GM19397 (cell line): Measurements from ENCODE around the gene MED1.
"Not testable (repeated sequence)": the region's sequence is repeated elsewhere in the genome, so short reads cannot be mapped to it uniquely, and the experiment has no call there.

Experiments
- ATAC-seq: cut with Tn5 transposase; IDR thresholded peaks from one replicate; pipeline ENCODE4 v1.9.1; 2021; ENCODE audit warnings: mild to moderate bottlenecking, moderate library complexity; ENCODE audit not compliant: unreplicated experiment

The MED1 gene

GRCh38 chr17:39416141-39416540 is 34.9 kb downstream of the MED1 start:
- no peak for ATAC-seq

DNA sequence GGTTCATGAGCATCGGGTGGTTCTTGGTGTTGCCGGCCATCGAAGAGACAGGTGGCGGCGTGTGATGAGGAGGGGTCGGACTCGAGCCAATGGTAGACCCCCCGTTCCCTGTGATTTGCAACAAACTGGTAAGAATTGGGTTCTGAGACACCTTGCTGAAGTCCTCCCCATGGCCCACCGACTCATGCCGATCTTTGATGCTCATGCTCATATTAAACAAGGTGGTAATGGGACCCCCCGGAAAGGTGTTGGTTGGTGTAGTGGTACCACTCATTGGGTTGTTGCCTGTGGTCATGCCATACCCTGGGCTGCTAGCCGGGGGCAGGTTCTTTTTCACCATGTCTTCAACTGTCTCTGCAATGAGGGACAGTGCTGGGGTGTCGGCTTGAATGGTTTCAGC is 40.8 kb downstream of the MED1 start:
- ATAC-seq = no peak

DNA sequence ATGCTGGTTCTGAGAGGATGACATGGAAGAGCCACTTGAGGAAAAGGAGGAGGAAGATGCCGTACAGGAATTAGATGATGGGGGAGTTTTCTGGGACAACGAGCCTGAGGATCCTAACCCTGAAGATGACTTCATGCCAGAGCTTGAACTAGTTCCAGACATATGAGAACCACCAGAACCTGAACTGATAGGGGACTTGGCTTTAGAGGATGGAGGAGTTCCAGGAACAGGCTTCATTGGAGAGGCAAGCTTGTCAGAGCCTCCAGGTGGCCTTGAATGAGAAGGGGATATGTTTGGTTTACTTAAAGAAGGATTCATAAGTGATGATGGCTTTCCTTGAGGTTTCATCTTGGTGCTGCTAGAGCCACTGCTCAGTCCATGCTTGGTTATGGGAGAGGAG is 42.7 kb downstream of the MED1 start:
- no peak for ATAC-seq

- ATAC-seq = no peak
These were observed 44.1 kb downstream of the MED1 start for GRCh38 chr17:39406951-39407350.

GRCh38 chr17:39405436-39405835 is 45.6 kb downstream of the MED1 start:
- no peak for ATAC-seq

- ATAC-seq = no peak
These were observed 46.3 kb downstream of the MED1 start for GRCh38 chr17:39404542-39405378.

- no peak for ATAC-seq
These were observed 48.0 kb downstream of the MED1 start for GRCh38 chr17:39402890-39403605.

GRCh38 chr17:39402244-39402889 is 48.7 kb downstream of the MED1 start:
- ATAC-seq = peak; percentile 47

DNA sequence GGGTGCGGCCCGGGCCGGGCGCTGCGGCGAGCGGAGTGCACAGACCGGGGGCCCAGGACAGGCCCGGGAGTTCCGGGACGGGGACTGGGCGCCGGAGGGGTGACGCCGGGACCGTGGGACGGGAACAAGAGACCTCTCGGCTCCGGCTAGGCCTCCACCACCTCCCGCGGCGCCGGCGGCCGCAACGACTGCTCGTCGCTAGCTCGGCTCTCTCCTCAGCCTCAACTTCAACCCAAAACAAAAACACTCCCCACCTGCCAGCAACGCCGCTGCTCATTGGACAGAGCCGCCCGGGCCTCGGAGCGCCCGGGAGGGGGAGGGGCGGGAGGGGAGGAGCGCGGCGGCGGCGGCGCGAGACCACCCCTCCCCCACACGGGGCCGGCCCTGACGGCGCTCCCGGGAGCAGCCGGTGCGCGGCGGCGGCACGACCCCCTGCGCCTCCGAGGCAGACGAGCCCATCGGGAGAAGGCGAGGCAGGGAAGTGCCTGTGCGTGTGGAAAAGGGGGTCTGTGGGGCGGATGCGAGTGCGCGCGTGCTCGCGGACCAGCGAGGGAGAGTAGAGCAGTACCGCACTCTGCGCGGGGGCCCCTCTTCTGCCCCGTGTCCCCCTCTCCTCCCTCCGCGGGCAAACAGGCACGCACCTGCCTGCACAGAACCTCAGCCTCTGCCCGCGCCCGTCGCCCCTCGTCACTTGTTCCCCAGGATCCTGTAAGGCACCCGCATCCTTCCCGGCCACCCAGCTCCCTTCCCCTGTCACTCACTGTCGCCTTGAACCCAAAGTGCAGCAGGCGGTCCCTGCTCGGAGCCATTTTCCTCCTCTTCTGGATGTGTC is 49.4 kb downstream of the MED1 start, which contains the start of gene FBXL20:
FBXL20 (minus strand) TSS at position 215 of the 832 bp plus-strand sequence. CDS start 224 bp downstream, outside the sequence.
- ATAC-seq = peak; percentile 72

- ATAC-seq = peak; percentile 5
These were observed 50.3 kb downstream of the MED1 start for GRCh38 chr17:39400547-39401411.

GRCh38 chr17:39399791-39400190 is 51.3 kb downstream of the MED1 start:
- no peak for ATAC-seq

DNA sequence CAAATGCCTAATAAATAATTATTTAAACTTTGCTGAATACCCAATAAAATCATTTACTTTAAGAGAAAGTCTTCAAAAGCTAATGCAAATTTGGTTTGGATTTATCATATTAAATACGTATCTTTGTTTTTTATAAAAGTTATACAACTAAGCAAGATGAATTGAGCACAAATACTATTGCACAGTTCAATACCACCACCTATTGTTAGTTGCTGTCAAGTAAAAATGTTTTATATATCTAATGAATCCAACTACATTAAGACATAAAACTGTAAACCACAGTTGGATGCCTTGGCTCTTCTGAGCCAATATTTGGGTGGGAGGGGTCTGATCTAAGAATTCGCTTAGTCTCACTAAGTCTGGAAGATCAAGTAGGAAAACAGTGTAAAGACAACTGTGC is 57.3 kb downstream of the MED1 start:
- ATAC-seq = no peak

DNA sequence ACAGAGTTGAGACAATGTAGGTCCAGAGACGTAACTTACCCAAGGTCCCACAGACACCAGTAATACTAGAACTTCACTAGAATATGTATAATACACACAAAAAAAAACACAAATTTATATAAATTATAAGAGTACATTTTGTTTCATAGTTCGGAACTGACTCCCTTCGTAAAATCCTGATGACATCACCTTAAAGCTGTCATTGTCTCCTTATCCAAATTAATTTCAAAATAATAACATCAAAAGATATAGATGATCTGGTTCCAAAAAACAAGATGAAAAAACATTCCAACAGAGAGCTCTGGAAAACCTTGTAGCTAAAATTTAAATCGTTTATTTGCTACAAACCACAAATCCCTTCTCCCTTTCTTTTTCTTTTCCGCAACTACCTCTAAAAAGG is 59.6 kb downstream of the MED1 start:
- ATAC-seq = no peak

DNA sequence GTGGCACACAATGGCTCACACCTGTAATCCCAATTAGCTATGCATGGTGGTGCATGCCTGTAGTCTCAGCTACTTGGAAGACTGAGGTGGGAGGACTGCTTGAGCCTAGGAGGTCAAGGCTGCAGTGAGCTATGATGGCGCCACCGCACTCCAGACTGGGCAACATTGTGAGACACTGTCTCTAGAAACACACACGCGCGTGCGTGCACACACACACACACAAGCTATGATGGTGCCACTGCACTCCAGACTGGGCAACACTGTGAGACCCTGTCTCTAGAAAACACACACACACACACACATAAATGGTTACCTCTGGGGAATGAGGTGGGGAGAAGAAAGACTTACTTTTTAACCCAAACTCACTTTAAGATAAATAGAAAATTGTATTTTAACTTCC is 66.0 kb downstream of the MED1 start:
- ATAC-seq = no peak

DNA sequence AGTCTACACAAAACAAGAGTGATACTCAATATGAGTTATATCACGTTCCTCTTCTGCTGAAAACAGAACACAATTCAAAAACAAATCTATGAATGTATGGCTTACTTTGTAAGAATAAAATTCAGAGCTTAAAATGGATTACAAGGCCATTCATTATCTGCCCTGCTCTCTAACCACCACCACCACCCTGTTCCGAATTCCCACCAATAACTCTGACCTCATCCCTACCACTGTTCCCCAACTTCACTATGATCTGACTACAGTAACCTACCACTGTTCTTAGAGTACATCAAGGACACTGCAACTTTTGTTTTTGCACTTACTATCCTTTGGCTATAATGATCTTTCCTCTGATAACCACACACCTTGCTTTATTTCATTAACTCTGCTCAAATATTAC is 70.9 kb downstream of the MED1 start:
- ATAC-seq = no peak

DNA sequence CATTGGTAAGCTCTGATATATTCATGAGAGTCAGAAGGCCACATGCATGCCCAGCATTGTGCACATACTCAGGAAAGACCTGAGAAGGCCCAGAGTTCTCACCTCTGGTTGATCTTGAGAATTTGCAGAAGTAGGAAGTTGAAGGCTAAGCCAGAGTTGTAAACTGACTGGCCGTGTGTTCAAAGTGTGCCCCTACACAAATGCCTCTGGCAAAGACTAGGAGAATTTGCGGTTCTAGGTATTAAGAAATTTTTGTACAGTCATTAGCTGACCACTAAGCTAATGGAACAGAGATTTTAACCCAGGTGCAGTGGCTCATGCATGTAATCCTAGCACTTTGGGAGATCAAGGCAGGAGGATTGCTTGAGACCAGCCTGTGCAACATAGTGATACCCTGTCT is 74.6 kb downstream of the MED1 start:
- ATAC-seq = no peak

GRCh38 chr17:39367805-39368204 is 83.3 kb downstream of the MED1 start:
- not testable (repeated sequence) for ATAC-seq

DNA sequence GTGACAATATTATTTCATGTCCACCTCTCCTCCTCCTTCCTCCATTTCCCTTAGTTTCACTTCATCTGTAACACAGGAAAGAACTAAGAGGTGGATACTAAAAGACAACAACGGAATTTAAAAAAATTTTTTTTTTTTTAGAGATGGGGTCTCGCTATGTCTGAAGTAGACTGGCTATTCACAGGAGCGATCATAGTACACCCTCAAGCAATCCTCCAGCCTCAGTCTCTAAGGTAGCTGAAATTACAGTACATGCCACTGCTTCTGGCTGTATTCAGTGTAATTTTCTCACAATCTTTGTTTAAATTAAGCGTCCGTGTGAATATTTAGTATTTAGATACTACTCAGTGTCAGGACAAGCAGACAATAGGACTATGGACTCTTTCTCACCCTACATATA is 85.2 kb downstream of the MED1 start:
- ATAC-seq = no peak

DNA sequence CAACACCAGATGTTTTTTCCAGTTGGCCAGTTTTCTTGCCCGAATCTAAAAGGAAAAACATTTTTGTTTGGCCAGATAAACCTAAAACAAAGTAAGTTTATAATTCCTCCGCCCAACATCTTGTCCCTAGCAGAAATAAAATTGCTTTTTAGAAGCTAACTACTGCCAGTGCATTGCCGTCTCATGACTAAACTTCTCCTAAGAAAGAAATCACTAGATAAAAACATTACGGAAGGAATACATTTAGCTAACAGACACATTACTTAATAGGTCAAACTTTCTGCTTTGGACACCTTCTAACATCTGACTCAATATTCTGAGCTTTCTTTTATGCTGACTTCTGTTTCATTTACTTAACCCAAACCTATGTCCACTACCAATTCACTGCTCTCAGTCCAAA is 85.8 kb downstream of the MED1 start:
- ATAC-seq = no peak
